Activated CD4-positive, CD25-positive, alpha-beta regulatory T cell treated with anti-CD3 and anti-CD28 coated beads, Interleukin-2, amount 50 U/mL, for 72 hours (primary cell): Measurements from ENCODE around the gene SPINK4.

Experiments used
- DNase-seq: peaks from one replicate; pipeline ENCODE4 v3.0.0; 2021

The SPINK4 gene

GRCh38 chr9:33294670-33295432 is 54.9 kb downstream of the SPINK4 start:
- DNase-seq = no peak

GRCh38 chr9:33295571-33295970 is 55.6 kb downstream of the SPINK4 start:
- DNase-seq = no peak

- DNase-seq = no peak
Observed at GRCh38 chr9:33297432-33297831, 57.5 kb downstream of the SPINK4 start.
